ENCODE results near the gene OSBPL3. TPM values are rescaled to one million over a fixed set of nuclear protein-coding genes. Genes with fewer than 3 reads are reported as not detected.

OSBPL3 gene
- total and polyA plus RNA-seq, 10 donors, result 10.3 to 33.9 (median 26.8) TPM

DNA sequence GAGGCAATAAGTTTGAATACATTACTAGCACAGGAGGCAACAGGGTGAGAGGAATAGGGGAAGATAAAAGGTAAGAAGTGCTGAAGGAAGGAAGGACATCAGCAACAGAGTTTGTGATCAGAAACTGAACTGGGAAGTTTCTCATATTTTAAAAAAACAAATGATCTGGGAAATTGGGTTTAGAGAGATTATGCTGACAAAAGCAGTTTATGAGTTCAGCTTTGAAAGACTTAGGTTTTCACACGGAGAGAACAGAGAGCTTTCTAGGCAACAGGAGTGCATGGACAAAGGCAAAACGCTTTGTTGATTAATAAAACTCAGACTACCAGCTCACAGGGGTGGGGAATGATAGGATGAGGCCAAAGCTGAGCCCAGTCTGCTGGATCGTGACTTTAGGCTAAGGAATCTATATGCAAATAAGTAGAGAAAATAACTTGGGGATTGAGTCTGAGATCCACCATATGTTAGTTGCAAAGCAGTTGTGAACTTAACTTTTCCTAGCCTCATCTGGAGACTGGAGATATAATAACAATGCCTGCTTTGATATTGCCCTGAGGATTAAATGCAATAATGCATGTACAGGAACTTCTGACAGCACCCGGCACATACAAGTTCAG lies 4.2 kb downstream of the OSBPL3 start:
- Histone ChIP-seq H3K36me3 (no peaks in the 10 kb centered on the region), H3K27me3 (replicated peaks in 1 of 7) (peaks cover 0 to 15% (median 0%) of the 10 kb centered on the region in 7 donors), H3K27ac (no peak overlapping the region), H3K4me3 (no peak overlapping the region), H3K4me1 (peaks cover 11 to 63% (median 21%) of the 10 kb centered on the region in 6 donors), H3K9me3 (no peaks in the 10 kb centered on the region)
- WGBS, 5 donors, result 72 to 89% (median 85%) methylated on average over 4 of the region's 4 CpGs
- intact Hi-C loops (cut with DNase I; ENCODE audit: low total_unique reads), result loop anchor here (5.0 kb wide), 1 partner anchor 153 kb away; no protein-coding TSS in a partner anchor
- DNase-seq, result no peak
- TF ChIP-seq POLR2A (IDR thresholded peaks at IDR 0.05) (no peak), POLR2AphosphoS5 (IDR thresholded peaks at IDR 0.05) (no peak)
- TF ChIP-seq, protein P1, sequence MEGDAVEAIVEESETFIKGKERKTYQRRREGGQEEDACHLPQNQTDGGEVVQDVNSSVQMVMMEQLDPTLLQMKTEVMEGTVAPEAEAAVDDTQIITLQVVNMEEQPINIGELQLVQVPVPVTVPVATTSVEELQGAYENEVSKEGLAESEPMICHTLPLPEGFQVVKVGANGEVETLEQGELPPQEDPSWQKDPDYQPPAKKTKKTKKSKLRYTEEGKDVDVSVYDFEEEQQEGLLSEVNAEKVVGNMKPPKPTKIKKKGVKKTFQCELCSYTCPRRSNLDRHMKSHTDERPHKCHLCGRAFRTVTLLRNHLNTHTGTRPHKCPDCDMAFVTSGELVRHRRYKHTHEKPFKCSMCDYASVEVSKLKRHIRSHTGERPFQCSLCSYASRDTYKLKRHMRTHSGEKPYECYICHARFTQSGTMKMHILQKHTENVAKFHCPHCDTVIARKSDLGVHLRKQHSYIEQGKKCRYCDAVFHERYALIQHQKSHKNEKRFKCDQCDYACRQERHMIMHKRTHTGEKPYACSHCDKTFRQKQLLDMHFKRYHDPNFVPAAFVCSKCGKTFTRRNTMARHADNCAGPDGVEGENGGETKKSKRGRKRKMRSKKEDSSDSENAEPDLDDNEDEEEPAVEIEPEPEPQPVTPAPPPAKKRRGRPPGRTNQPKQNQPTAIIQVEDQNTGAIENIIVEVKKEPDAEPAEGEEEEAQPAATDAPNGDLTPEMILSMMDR (IDR thresholded peaks at IDR 0.05 in 8 of 11, conservative IDR thresholded peaks at IDR 0.05 in 3 of 11), result no peak

DNA sequence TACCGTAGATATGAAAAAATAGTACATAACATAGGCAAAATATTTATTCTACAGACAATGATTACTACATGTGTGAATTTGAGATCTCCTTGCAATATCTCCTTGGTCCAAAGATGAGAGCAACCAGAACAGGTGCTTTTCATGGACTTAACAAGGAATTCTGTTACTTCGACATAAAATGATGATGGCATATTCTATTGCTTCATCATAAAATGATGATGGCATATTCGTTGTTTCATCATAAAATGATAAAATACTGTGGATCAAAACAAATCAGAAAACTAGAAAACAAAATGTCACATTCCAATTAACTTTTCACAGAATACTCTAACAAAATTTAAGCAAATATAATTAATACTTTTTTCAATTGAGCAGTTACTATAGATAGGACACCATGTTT lies 4.8 kb downstream of the OSBPL3 start:
- Histone ChIP-seq H3K9me3 (no peaks in the 10 kb centered on the region), H3K4me3 (no peak overlapping the region), H3K36me3 (no peaks in the 10 kb centered on the region), H3K27me3 (replicated peaks in 1 of 7) (peaks cover 0 to 15% (median 0%) of the 10 kb centered on the region in 7 donors), H3K27ac (no peak overlapping the region), H3K4me1 (peaks cover 11 to 60% (median 20%) of the 10 kb centered on the region in 6 donors)
- DNase-seq, result no peak
- TF ChIP-seq POLR2A (IDR thresholded peaks at IDR 0.05), result no peak
- TF ChIP-seq, protein P1 (IDR thresholded peaks at IDR 0.05 in 8 of 11, conservative IDR thresholded peaks at IDR 0.05 in 3 of 11), result no peak
- no peak for TF ChIP-seq POLR2AphosphoS5 (IDR thresholded peaks at IDR 0.05)
- WGBS, 5 donors, result 69 to 95% (median 92%) methylated on average over 3 of the region's 3 CpGs
- intact Hi-C loops (cut with DNase I; ENCODE audit: low total_unique reads), result loop anchor here (5.0 kb wide), 1 partner anchor 153 kb away; no protein-coding TSS in a partner anchor

DNA sequence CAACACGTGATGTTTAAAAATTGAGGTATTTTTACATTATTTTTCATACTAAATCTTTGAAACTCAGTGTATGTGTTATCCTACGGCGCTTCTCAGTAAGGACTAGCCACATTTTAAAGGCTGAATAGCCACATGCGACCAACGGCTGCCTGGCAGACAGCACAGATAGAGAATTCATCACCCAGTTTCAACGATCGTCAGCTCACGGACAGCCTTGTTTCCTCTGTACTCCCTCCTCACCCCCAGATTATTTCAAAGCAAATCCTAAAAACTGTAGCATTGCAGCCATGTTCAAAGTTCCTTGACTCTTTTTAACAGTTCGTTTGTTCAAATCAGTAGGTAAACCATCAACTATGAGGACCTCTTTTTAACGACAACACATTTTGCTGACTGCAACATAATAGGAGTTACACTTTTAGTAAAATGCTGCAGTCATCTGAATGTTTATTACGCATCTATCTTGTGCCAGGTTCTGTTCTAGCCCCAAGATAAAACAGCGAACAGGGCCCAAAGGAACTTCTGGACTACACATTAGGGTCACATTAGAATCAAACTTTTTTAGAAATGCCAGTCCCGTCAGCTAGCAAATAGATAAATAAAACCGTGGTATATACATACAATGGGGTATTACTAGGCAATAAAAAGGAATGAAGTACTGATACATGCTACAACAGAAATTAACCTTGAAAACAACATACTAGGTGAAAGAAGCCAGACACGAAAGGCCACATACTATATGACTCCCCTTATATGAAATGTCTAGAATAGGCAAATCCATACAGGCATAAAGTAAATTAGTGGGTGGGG lies 5.7 kb downstream of the OSBPL3 start:
- H3K4me1 ChIP-seq, result peaks cover 11 to 54% (median 16%) of the 10 kb centered on the region in 6 donors
- no peak for DNase-seq
- intact Hi-C loops (cut with DNase I; ENCODE audit: low total_unique reads), result no loop called here
- H3K36me3 ChIP-seq, result no peaks in the 10 kb centered on the region
- H3K27me3 ChIP-seq (replicated peaks in 1 of 7), result peaks cover 0 to 8% (median 0%) of the 10 kb centered on the region in 7 donors
- no peak overlapping the region for H3K4me3 ChIP-seq
- WGBS, 5 donors, result 81 to 88% (median 85%) methylated on average over 15 of the region's 15 CpGs
- TF ChIP-seq POLR2AphosphoS5 (IDR thresholded peaks at IDR 0.05) (no peak), POLR2A (IDR thresholded peaks at IDR 0.05) (no peak)
- TF ChIP-seq, protein P1 (IDR thresholded peaks at IDR 0.05 in 8 of 11, conservative IDR thresholded peaks at IDR 0.05 in 3 of 11), result no peak
- H3K27ac ChIP-seq, result no peak overlapping the region
- no peaks in the 10 kb centered on the region for H3K9me3 ChIP-seq

DNA sequence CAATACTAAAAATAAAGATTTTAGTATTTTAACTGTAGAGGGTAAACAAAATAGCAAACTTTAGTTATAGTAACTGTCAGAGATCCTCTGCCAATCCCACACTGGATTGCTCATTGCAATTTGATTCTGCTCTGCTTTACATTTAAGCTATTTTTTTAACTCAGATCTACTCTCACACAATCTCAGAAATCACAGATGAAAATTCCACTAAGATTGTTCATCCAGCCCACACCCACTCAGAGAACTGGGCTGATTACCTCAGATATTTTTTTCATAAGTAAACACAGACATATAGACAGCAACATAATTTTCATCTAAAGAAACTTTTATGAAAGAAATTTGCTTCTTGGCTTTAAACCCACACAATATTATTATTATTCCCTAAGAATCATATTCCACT lies 7.0 kb downstream of the OSBPL3 start:
- Histone ChIP-seq H3K27me3 (replicated peaks in 1 of 7) (no peaks in the 10 kb centered on the region), H3K36me3 (no peaks in the 10 kb centered on the region), H3K9me3 (no peaks in the 10 kb centered on the region), H3K27ac (no peak overlapping the region), H3K4me3 (no peak overlapping the region), H3K4me1 (peaks cover under 1 to 43% (median 6%) of the 10 kb centered on the region in 6 donors)
- intact Hi-C loops (cut with DNase I; ENCODE audit: low total_unique reads), result no loop called here
- TF ChIP-seq, protein P1 (IDR thresholded peaks at IDR 0.05 in 8 of 11, conservative IDR thresholded peaks at IDR 0.05 in 3 of 11), result no peak
- TF ChIP-seq POLR2A (IDR thresholded peaks at IDR 0.05), result no peak
- TF ChIP-seq POLR2AphosphoS5 (IDR thresholded peaks at IDR 0.05), result no peak
- no peak for DNase-seq
